Measurements from ENCODE around the gene SOCS4.

DNA sequence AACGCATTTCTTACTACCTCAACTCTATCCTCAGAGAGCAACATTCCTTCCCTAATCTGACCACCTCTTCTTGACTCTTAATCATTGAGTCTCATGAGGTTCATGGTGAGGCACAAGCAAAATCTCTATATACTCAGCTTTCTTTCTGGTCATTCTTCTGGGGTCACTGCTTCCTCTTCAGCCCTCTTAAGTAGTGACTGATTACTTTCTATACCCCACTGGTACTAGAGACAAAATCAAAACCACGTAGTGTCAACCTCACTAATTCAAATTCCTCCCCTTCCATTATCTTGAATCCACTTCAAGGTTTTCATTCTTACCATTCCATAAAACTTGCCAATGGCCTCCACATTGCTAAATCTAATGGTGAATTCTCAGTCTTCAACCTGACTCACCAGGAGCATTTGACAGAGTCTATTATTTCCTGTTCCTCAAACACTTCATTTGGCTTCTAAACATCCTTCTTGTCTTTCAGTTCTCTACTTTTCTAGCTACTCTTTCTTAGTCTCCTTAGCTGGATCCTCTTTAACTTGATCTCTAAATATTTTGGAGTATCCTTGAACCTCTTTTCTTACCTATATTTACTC lies 7.0 kb upstream of the SOCS4 start:
- TF ChIP-seq CTCF (IDR thresholded peaks at IDR 0.05) (no peak), EP300 (IDR thresholded peaks at IDR 0.05) (no peak)
